IPS-15b (cell line): Measurements from ENCODE around the gene SPRR1B.

Experiments
- H3K27me3 ChIP-seq: one replicate; pipeline ENCODE4 v1.6.1; 2013; ENCODE audit warnings: low read length; ENCODE audit not compliant: control insufficient read depth, insufficient read depth
- H3K36me3 ChIP-seq: one replicate; pipeline ENCODE4 v1.6.1; 2013; ENCODE audit warnings: low read length; ENCODE audit not compliant: control insufficient read depth, insufficient read depth
- H3K4me1 ChIP-seq: one replicate; pipeline ENCODE4 v1.6.1; 2013; ENCODE audit warnings: mild to moderate bottlenecking, low read length; ENCODE audit not compliant: control insufficient read depth, insufficient read depth
- H3K4me3 ChIP-seq: one replicate; pipeline ENCODE4 v1.5.1; 2013; ENCODE audit warnings: low read depth, low read length
- H3K9ac ChIP-seq: one replicate; pipeline ENCODE4 v1.6.1; 2013; ENCODE audit warnings: low read depth, mild to moderate bottlenecking, low read length
- H3K9me3 ChIP-seq: one replicate; pipeline ENCODE4 v1.6.1; 2013; ENCODE audit warnings: mild to moderate bottlenecking, low read length; ENCODE audit not compliant: control insufficient read depth, insufficient read depth

Gene SPRR1B, protein sequence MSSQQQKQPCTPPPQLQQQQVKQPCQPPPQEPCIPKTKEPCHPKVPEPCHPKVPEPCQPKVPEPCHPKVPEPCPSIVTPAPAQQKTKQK

DNA sequence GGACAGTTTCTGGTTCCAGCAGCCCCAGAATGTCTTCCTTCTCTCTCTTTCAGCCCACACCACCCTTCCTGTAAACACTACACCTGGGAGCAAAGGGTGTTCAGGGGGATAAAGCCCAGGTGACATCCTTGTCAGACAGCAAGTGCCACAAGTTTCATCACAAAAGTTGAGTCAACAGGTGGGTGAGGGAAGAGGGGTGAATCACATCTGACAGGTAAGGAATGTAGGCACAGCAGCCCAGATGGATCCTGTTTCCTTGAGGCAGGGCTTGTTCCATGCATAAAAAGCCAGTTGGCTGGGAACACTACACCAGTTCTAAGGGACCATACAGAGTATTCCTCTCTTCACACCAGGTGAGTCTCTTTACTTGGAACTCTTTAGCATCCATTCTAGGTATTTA, at the start of gene SPRR1B:
SPRR1B (plus strand) TSS at position 309 of the 400 bp plus-strand sequence. CDS start 1,143 bp downstream, outside the sequence.
- H3K36me3 ChIP-seq: no peaks in the 10 kb centered on the region
- no peaks in the 10 kb centered on the region for H3K4me1 ChIP-seq
- H3K4me3 ChIP-seq: no peak within 1 kb of the TSS
- H3K9me3 ChIP-seq: no peaks in the 10 kb centered on the region
- H3K27me3 ChIP-seq: no peaks in the 10 kb centered on the region
- no peak within 1 kb of the TSS for H3K9ac ChIP-seq

DNA sequence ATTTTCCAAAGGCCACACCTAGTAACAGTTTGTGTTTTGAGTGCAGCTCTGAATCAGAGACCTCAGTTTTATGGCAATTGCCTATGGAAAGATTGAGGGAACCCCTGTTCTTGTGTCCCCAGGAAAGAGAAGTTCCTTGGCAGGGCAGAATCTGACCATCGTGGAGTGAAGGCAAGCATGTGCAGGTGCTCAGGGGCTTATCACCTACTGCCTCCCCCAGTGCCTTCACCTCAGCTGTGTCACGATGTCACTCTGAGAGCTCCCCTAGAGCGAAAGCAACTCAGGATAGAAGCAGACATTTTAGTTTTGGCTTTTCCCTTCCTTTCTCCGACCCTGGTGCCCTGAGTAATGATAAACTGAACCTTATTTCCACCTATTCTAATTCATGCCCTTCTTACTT, 48.9 kb upstream of the SPRR1B start:
- Histone ChIP-seq H3K9me3 (no peaks in the 10 kb centered on the region), H3K4me3 (no peak overlapping the region), H3K36me3 (no peaks in the 10 kb centered on the region), H3K9ac (no peak overlapping the region), H3K27me3 (peaks cover 4% of the 10 kb centered on the region), H3K4me1 (no peaks in the 10 kb centered on the region)

- H3K9me3 ChIP-seq: no peaks in the 10 kb centered on the region
- no peaks in the 10 kb centered on the region for H3K27me3 ChIP-seq
- no peaks in the 10 kb centered on the region for H3K4me1 ChIP-seq
- H3K9ac ChIP-seq: no peak overlapping the region
- no peaks in the 10 kb centered on the region for H3K36me3 ChIP-seq
- no peak overlapping the region for H3K4me3 ChIP-seq
These were observed 47.8 kb upstream of the SPRR1B start for GRCh38 chr1:152983234-152983633.

DNA sequence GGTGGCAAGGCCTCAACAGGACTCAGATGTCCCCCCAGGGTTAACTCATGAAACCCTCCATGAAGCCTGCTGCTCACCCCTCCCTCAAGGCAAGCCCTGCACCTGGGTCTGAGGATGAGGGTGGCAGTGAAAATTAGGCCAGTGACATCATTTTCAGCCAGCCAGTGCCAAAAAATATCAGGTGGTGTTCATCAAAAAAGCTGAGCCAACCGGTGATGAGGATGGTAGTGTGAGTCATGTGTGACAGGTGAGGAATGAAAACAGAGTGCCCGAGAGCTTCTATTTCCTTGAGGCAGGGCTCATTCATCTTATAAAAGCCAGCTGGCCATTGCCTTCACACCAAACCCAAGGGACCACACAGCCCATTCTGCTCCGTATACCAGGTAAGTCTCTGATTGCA, 47.3 kb upstream of the SPRR1B start, which contains the start of gene SPRR1A:
SPRR1A (plus strand) TSS at position 339 of the 400 bp plus-strand sequence. CDS start 1,150 bp downstream, outside the sequence.
- H3K4me1 ChIP-seq: no peaks in the 10 kb centered on the region
- H3K36me3 ChIP-seq: no peaks in the 10 kb centered on the region
- no peak within 1 kb of the TSS for H3K4me3 ChIP-seq
- H3K9ac ChIP-seq: no peak within 1 kb of the TSS
- H3K27me3 ChIP-seq: no peaks in the 10 kb centered on the region
- H3K9me3 ChIP-seq: no peaks in the 10 kb centered on the region

DNA sequence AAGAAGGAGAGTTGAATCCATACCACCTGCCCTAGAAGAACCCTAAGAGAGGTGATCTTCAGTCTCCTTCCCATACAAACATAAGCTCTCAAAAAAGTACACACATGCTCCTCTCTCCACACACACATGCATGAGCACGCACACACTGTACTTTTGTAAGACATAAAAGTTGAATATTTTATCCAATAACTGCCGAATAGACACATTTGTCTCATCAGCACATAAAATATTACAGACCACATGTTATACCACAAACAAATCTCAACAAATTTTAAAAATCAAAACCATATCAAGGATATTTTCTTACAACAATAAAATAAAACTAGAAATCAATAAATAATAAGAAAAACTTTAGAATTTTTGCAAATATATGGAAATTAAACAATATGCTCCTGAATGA, 44.4 kb upstream of the SPRR1B start:
- Histone ChIP-seq H3K4me3 (no peak overlapping the region), H3K9ac (no peak overlapping the region), H3K4me1 (no peaks in the 10 kb centered on the region), H3K9me3 (no peaks in the 10 kb centered on the region), H3K36me3 (no peaks in the 10 kb centered on the region), H3K27me3 (no peaks in the 10 kb centered on the region)

GRCh38 chr1:152993186-152993585, 37.8 kb upstream of the SPRR1B start:
- Histone ChIP-seq H3K9me3 (no peaks in the 10 kb centered on the region), H3K36me3 (no peaks in the 10 kb centered on the region), H3K4me1 (no peaks in the 10 kb centered on the region), H3K9ac (no peak overlapping the region), H3K27me3 (no peaks in the 10 kb centered on the region), H3K4me3 (no peak overlapping the region)

- H3K4me1 ChIP-seq: no peaks in the 10 kb centered on the region
- no peak overlapping the region for H3K4me3 ChIP-seq
- no peaks in the 10 kb centered on the region for H3K36me3 ChIP-seq
- no peaks in the 10 kb centered on the region for H3K9me3 ChIP-seq
- H3K9ac ChIP-seq: no peak overlapping the region
- H3K27me3 ChIP-seq: no peaks in the 10 kb centered on the region
These were observed 35.2 kb upstream of the SPRR1B start for GRCh38 chr1:152995842-152996241.

DNA sequence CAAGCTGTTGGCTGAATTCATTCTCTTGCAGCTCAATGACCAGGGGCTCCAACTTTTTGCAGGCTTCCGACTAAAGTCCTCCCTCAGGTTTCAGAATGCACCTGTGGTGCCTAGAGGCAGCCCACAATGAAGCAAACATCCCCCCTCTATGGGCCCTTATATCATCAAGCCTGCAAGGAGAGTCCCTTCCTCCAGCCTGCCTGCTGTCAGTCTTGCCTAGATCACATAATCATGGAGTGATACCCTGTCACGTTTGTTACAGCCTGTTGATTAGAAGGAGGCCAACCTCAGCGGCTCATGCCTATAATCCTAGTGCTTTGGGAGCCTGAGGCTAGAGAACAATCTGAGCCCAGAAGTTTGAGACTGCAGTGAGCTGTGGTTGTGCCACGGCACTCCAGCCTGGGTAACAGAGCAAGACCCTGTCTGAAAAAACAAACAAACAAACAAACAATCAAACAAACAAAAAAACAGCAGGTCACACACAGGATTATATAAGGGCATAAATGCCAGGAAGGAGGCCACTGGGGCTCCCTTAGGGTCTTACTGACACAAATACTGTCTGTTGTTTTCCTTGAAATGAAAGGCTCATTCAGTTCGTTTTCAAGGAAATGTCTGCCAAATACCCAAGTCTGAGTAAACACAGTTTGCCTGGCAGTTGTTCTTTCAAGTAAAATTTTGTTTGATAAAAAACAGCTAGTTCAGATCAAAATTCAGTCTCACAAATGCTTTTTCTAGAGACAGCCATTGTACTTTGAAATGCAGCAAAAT, 34.2 kb upstream of the SPRR1B start:
- H3K9me3 ChIP-seq: no peaks in the 10 kb centered on the region
- no peaks in the 10 kb centered on the region for H3K36me3 ChIP-seq
- H3K4me3 ChIP-seq: no peak overlapping the region
- H3K4me1 ChIP-seq: no peaks in the 10 kb centered on the region
- no peak overlapping the region for H3K9ac ChIP-seq
- peaks cover 2% of the 10 kb centered on the region for H3K27me3 ChIP-seq

GRCh38 chr1:152997901-152998300, 33.1 kb upstream of the SPRR1B start:
- no peaks in the 10 kb centered on the region for H3K9me3 ChIP-seq
- no peak overlapping the region for H3K4me3 ChIP-seq
- H3K36me3 ChIP-seq: no peaks in the 10 kb centered on the region
- H3K27me3 ChIP-seq: peaks cover 2% of the 10 kb centered on the region
- H3K4me1 ChIP-seq: no peaks in the 10 kb centered on the region
- H3K9ac ChIP-seq: no peak overlapping the region

DNA sequence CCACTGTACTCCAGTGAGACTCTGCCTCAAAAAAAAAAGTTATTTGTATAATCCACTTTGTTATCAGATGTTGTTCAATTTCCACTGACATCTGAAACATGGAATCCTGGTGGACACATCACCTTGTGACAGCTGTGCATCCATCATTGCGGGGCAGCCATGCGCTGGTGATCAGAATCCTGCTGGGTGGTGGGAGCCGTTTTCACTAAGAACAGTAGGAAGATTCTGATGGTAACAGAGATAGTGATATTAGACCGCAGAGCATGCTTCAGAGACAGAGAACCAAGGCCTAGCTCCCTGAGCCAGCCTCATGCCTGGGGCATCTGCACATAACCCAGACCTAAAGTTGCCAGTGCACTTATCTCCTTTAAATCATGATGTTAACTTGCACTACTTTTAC, 32.5 kb upstream of the SPRR1B start:
- Histone ChIP-seq H3K4me3 (no peak overlapping the region), H3K36me3 (no peaks in the 10 kb centered on the region), H3K9me3 (no peaks in the 10 kb centered on the region), H3K27me3 (peaks cover 2% of the 10 kb centered on the region), H3K9ac (no peak overlapping the region), H3K4me1 (no peaks in the 10 kb centered on the region)

GRCh38 chr1:152999818-153000217, 31.2 kb upstream of the SPRR1B start:
- Histone ChIP-seq H3K9ac (no peak overlapping the region), H3K36me3 (no peaks in the 10 kb centered on the region), H3K4me3 (no peak overlapping the region), H3K9me3 (no peaks in the 10 kb centered on the region), H3K4me1 (no peaks in the 10 kb centered on the region), H3K27me3 (peaks cover 2% of the 10 kb centered on the region)

- no peak overlapping the region for H3K4me3 ChIP-seq
- no peaks in the 10 kb centered on the region for H3K36me3 ChIP-seq
- no peaks in the 10 kb centered on the region for H3K4me1 ChIP-seq
- H3K9me3 ChIP-seq: no peaks in the 10 kb centered on the region
- peaks cover 2% of the 10 kb centered on the region for H3K27me3 ChIP-seq
- no peak overlapping the region for H3K9ac ChIP-seq
These were observed 30.7 kb upstream of the SPRR1B start for GRCh38 chr1:153000294-153000693.
